ENCODE data around the gene CMTM8. TPM values are rescaled to one million over a fixed set of nuclear protein-coding genes. Genes with fewer than 3 reads are reported as not detected.

Gene CMTM8
- total and polyA plus RNA-seq, 7 donors = 0.49 to 7.9 (median 4.3) TPM; not detected in 1

DNA sequence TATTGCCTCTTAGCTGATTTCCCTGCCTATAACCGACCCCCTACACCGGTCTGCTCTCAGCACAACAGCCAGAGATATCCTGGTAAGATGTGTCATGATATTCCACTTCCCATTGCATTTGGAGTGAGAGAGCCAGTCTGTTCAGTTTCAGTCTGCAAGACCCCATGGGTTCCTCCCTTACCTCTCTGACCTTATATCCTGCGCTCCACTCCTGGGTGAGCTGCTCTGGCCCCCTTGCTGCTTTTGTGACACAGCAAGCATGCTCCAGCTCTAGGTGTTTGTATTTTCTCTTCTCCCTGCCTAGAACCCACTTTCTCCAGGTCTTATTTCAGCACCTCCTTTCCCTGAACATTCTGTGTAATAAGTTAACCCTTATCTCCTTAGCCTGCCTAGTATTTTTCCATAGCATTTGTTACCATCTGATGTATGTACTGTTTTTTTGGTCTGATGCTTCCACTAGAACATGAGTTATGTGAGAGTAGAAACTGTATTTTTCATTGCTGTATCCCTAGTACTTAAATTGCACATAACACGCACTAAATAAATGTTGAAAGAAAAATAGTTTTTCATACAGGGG, 44.2 kb downstream of the CMTM8 start:
- H3K27ac ChIP-seq = no peak overlapping the region
- no peak overlapping the region for H3K4me3 ChIP-seq
- peaks cover 0 to 3% (median 0%) of the 10 kb centered on the region in 4 donors for H3K4me1 ChIP-seq
- WGBS, 2 donors = 86 to 94% methylated on average over 4 of the region's 4 CpGs
- no peaks in the 10 kb centered on the region for H3K27me3 ChIP-seq
- no peaks in the 10 kb centered on the region for H3K36me3 ChIP-seq
- TF ChIP-seq POLR2A (IDR thresholded peaks at IDR 0.05) = no peak
- no peak for TF ChIP-seq POLR2AphosphoS5 (IDR thresholded peaks at IDR 0.05)
- TF ChIP-seq, protein P1, sequence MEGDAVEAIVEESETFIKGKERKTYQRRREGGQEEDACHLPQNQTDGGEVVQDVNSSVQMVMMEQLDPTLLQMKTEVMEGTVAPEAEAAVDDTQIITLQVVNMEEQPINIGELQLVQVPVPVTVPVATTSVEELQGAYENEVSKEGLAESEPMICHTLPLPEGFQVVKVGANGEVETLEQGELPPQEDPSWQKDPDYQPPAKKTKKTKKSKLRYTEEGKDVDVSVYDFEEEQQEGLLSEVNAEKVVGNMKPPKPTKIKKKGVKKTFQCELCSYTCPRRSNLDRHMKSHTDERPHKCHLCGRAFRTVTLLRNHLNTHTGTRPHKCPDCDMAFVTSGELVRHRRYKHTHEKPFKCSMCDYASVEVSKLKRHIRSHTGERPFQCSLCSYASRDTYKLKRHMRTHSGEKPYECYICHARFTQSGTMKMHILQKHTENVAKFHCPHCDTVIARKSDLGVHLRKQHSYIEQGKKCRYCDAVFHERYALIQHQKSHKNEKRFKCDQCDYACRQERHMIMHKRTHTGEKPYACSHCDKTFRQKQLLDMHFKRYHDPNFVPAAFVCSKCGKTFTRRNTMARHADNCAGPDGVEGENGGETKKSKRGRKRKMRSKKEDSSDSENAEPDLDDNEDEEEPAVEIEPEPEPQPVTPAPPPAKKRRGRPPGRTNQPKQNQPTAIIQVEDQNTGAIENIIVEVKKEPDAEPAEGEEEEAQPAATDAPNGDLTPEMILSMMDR (IDR thresholded peaks at IDR 0.05) = no peak
- no peak for TF ChIP-seq EP300 (IDR thresholded peaks at IDR 0.05)
- intact Hi-C loops (cut with DNase I) = no loop called here
- DNase-seq = no peak
- no peaks in the 10 kb centered on the region for H3K9me3 ChIP-seq

DNA sequence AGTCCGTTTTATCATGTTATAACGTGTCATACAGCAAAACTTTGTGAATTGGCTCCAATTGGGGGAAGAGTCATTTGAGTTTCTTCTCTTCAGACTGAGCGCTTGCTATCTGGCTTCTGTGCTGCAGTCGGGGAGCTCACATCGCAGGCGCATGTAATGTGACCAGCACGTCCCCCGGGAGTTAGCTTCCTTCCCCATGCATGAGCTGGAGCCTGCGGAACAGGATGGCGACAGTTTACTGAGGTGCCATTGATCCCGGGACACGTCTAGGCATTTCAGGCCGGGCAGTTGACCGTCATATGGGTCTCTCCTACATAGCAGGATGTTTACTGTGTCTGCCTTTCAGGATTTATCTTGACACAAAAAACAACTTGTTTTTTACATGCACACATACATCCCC, 44.8 kb downstream of the CMTM8 start:
- no peaks in the 10 kb centered on the region for H3K27me3 ChIP-seq
- H3K4me1 ChIP-seq = peaks cover 0 to 3% (median 0%) of the 10 kb centered on the region in 4 donors
- TF ChIP-seq POLR2AphosphoS5 (IDR thresholded peaks at IDR 0.05) (no peak), POLR2A (IDR thresholded peaks at IDR 0.05) (no peak), EP300 (IDR thresholded peaks at IDR 0.05) (no peak)
- TF ChIP-seq, protein P1 (IDR thresholded peaks at IDR 0.05) = no peak
- H3K36me3 ChIP-seq = no peaks in the 10 kb centered on the region
- 66 to 85% methylated on average over 14 of the region's 14 CpGs for WGBS, 2 donors
- intact Hi-C loops (cut with DNase I) = no loop called here
- no peak overlapping the region for H3K4me3 ChIP-seq
- H3K27ac ChIP-seq = no peak overlapping the region
- no peaks in the 10 kb centered on the region for H3K9me3 ChIP-seq
- no peak for DNase-seq

DNA sequence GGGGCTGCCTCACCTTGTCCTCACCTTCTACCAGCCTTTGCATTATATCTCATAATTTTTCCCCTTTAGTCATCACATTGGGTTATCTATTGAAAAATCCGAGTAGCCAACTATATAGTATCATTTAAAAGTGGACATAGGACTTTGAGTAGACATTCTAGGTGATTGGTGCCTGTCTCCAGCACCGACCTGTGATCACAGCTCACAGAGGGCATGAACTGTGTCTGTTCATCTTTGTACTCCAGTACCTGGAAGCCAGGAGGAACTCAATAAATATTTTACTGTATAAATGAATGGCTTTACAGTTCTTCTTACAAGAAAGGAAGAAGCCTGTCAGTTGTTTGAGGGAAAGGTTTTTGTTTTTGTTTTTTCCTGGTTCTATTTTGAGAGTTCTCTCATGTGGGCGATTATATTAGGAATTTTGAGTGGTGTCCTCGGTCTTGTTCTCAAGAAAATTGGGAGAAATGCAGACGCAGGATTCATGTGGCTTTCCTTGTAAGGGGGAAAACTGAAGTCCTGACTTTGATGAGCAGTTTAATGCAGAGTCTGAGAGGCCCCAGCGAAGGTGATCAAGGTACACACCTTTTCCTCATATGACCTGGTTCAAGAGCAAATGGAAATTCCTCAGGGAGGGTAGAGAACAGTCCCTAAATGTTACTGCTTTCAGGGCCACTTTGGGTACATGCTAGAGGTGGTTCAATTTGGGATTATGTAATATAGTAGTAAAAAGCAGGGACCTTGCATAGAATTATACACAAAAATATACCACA, 46.1 kb downstream of the CMTM8 start:
- no peak for DNase-seq
- no peak for TF ChIP-seq POLR2AphosphoS5 (IDR thresholded peaks at IDR 0.05)
- WGBS, 2 donors = 37 to 64% methylated on average over 6 of the region's 6 CpGs
- intact Hi-C loops (cut with DNase I) = no loop called here
- no peaks in the 10 kb centered on the region for H3K27me3 ChIP-seq
- H3K9me3 ChIP-seq = no peaks in the 10 kb centered on the region
- H3K4me3 ChIP-seq = no peak overlapping the region
- no peak overlapping the region for H3K27ac ChIP-seq
- no peaks in the 10 kb centered on the region for H3K36me3 ChIP-seq
- H3K4me1 ChIP-seq = peaks cover 0 to 3% (median 0%) of the 10 kb centered on the region in 4 donors

DNA sequence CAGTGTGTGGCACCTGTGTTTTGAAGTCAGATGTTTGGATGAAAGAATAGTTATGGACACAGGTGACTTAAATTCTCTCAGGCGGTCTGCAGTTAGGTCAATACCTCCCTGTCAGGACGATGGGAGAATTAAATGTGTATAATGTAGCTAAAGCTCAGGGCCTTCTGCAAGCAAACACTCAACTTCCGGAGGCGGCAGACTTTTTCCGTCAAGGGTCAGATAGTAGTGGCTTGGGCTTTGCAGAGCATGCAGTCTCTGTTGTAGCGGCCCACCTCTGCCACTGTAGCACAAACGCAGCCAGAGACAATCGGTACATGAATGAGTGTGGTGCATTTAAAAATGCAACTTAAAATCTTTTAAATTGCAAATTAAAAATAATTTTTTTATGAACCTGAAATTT, 47.4 kb downstream of the CMTM8 start:
- intact Hi-C loops (cut with DNase I) = no loop called here
- TF ChIP-seq, protein P1 (IDR thresholded peaks at IDR 0.05) = no peak

DNA sequence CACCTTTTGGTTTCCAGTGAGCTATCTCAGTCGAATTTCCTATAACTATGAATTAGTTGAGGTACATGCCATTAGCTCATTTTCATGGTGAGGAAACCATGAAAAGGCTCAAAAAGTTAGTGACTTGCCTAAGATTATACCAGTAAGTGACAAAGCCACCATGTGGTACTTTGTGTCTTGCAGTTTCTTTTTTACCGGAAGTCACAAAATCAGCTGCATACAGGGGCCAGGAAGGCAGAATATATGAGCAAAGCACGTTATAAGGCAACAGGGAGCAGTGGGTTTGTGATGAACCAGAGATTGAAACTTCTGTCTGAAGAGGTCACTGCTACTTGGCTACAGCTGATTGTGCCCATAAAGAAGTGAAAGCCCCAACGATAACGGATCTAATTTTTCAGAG, 50.3 kb downstream of the CMTM8 start:
- Histone ChIP-seq H3K4me1 (peaks cover 0 to 3% (median 0%) of the 10 kb centered on the region in 4 donors), H3K36me3 (no peaks in the 10 kb centered on the region), H3K27ac (no peak overlapping the region), H3K4me3 (no peak overlapping the region), H3K9me3 (no peaks in the 10 kb centered on the region), H3K27me3 (no peaks in the 10 kb centered on the region)
- 75 to 90% methylated on average over 5 of the region's 5 CpGs for WGBS, 2 donors
- TF ChIP-seq, protein P1 (IDR thresholded peaks at IDR 0.05) = no peak
- TF ChIP-seq POLR2AphosphoS5 (IDR thresholded peaks at IDR 0.05) (no peak), POLR2A (IDR thresholded peaks at IDR 0.05) (no peak), EP300 (IDR thresholded peaks at IDR 0.05) (no peak)
- no peak for DNase-seq
- intact Hi-C loops (cut with DNase I) = no loop called here

More for the DNA sequence above, 47.4 kb downstream of the CMTM8 start:
- Histone ChIP-seq H3K4me1 (peaks cover 0 to 3% (median 0%) of the 10 kb centered on the region in 4 donors), H3K9me3 (no peaks in the 10 kb centered on the region), H3K27ac (no peak overlapping the region), H3K4me3 (no peak overlapping the region), H3K36me3 (no peaks in the 10 kb centered on the region), H3K27me3 (no peaks in the 10 kb centered on the region)
- no peak for DNase-seq
- WGBS, 2 donors = 71 to 90% methylated on average over 8 of the region's 8 CpGs

Data from sigmoid colon (tissue), 7 donors.